HepG2 (cell line): Measurements from ENCODE around the gene NFKBIA. TPM values are rescaled to one million over a fixed set of nuclear protein-coding genes. Genes with fewer than 3 reads are reported as not detected.
A peak's percentile ranks its signal among the peaks of the same experiment; 100 is the strongest.

Experiments used
- DNMT3B ChIP-seq: conservative IDR thresholded peaks from 2 replicates; pipeline ENCODE4 v1.6.1; 2016; ENCODE audit warnings: missing biosample characterization, control low read depth
- FIP1L1 ChIP-seq: fragments of 200-400 bp; formaldehyde crosslinking; IDR thresholded peaks from 2 replicates; pipeline ENCODE4 v1.6.1; 2018; ENCODE audit warnings: low read depth, mild to moderate bottlenecking, low read length, moderate library complexity, borderline replicate concordance; ENCODE audit not compliant: insufficient read depth
- FOXO1 ChIP-seq: sonication (generic); formaldehyde crosslinking; IDR thresholded peaks from 2 replicates; pipeline ENCODE4 v1.4.0; 2020; ENCODE audit warnings: missing genetic modification reagents
- HES4 ChIP-seq: sonication (generic); formaldehyde crosslinking; IDR thresholded peaks from 2 replicates; pipeline ENCODE4 v1.9.0; 2021; ENCODE audit warnings: mild to moderate bottlenecking, missing genetic modification reagents, borderline replicate concordance
- HNF1B ChIP-seq: sonication (generic); formaldehyde crosslinking; IDR thresholded peaks from 2 replicates; pipeline ENCODE4 v1.5.1; 2020; ENCODE audit warnings: mild to moderate bottlenecking, moderate library complexity, missing genetic modification reagents
- HOXA3 ChIP-seq: sonication (generic); formaldehyde crosslinking; IDR thresholded peaks from 2 replicates; pipeline ENCODE4 v1.5.0; 2020; ENCODE audit warnings: missing genetic modification reagents
- IRF9 ChIP-seq: sonication (generic); formaldehyde crosslinking; IDR thresholded peaks from 2 replicates; pipeline ENCODE4 v1.8.0; 2022; ENCODE audit warnings: missing genetic modification reagents, mild to moderate bottlenecking, borderline replicate concordance
- SMARCC2 ChIP-seq: fragments of 450-650 bp; IDR thresholded peaks from 2 replicates; pipeline ENCODE4 v1.6.1; 2017; ENCODE audit warnings: antibody characterized with exemption, mild to moderate bottlenecking
- TCF7L2 ChIP-seq: IDR thresholded peaks from 2 replicates; pipeline ENCODE4 v1.6.1; 2011; ENCODE audit warnings: mild to moderate bottlenecking, low read depth, low read length, moderate library complexity
- ZNF331 ChIP-seq: sonication (generic); formaldehyde crosslinking; IDR thresholded peaks from 2 replicates; pipeline ENCODE4 v1.4.0; 2020; ENCODE audit warnings: missing genetic modification reagents
- ZNF567 ChIP-seq: sonication (generic); formaldehyde crosslinking; IDR thresholded peaks from 2 replicates; pipeline ENCODE4 v1.8.1; 2023; ENCODE audit warnings: mild to moderate bottlenecking, missing genetic modification reagents, borderline replicate concordance
- ZNF614 ChIP-seq: IDR thresholded peaks from 2 replicates; pipeline ENCODE4 v1.6.1; 2018; ENCODE audit warnings: missing biosample characterization, missing genetic modification reagents, inconsistent platforms, borderline replicate concordance
- ZNF709 ChIP-seq: sonication (generic); formaldehyde crosslinking; IDR thresholded peaks from 2 replicates; pipeline ENCODE4 v1.5.0; 2020; ENCODE audit warnings: mild to moderate bottlenecking, missing genetic modification reagents
- ZNF746 ChIP-seq: sonication (generic); formaldehyde crosslinking; IDR thresholded peaks from 2 replicates; pipeline ENCODE4 v1.8.0; 2022; ENCODE audit warnings: mild to moderate bottlenecking, missing genetic modification reagents
- ZNF776 ChIP-seq: sonication (generic); formaldehyde crosslinking; IDR thresholded peaks from 2 replicates; pipeline ENCODE4 v1.4.0; 2020; ENCODE audit warnings: mild to moderate bottlenecking, missing genetic modification reagents
- polyA plus RNA-seq, 8 experiments: library from polyadenylated mRNA; depleted of rRNA in 3 of 8; stranded (reverse) in 7 of 8; unstranded in 1 of 8; fragments of >200 nt; fragmentation: Illumina TruSeq in 4 of 8; extraction: Trizol in 4 of 8; gene quantifications; 2 replicates each; pipeline versions ENCODE4 v1.2.1 to v1.2.3, GENCODE V29; 2011 to 2016; ENCODE audit warnings: low read depth in 4 of 8, missing spikeins in 1 of 8, mixed read lengths in 1 of 8; ENCODE audit not compliant: insufficient read depth in 1 of 8
- total RNA-seq, 5 experiments: library from RNA; depleted of rRNA; stranded (reverse); fragments of >200 nt; fragmentation: Illumina TruSeq; extraction: Trizol; gene quantifications; 2 replicates each; pipeline ENCODE4 v1.2.3, GENCODE V29; 2016; ENCODE audit warnings: low read depth in 1 of 5
- TF ChIP-seq, protein P1 (sequence below): sonication (generic); formaldehyde crosslinking; IDR thresholded peaks from 2 replicates; pipeline ENCODE4 v1.4.0; 2020; ENCODE audit warnings: mild to moderate bottlenecking, missing genetic modification reagents
- TF ChIP-seq, protein P2 (sequence below): sonication (generic); formaldehyde crosslinking; conservative IDR thresholded peaks from 2 replicates; pipeline ENCODE4 v1.8.0; 2022; ENCODE audit warnings: low read depth, missing genetic modification reagents
- TF ChIP-seq, protein P3 (sequence below): sonication (generic); formaldehyde crosslinking; conservative IDR thresholded peaks from 2 replicates; pipeline ENCODE4 v1.5.0; 2020; ENCODE audit warnings: missing genetic modification reagents
- TF ChIP-seq, protein P4 (sequence below): sonication (generic); formaldehyde crosslinking; IDR thresholded peaks from 2 replicates; pipeline ENCODE4 v1.4.0; 2020; ENCODE audit warnings: mild to moderate bottlenecking, low read depth, missing genetic modification reagents

The NFKBIA gene
- total and polyA plus RNA-seq, 2 of the 13 experiments (the other 11 are each of a cell fraction or from before 2014, with no cell fraction given) = 197 to 319 TPM

- TF ChIP-seq ZNF709 (CRISPR knock-in tag) (no peak), ZNF331 (no peak), HES4 (CRISPR knock-in tag) (peak; percentile 58; the same call in 1 of the 2 replicates), FIP1L1 (0 out of 2 replicates have a peak, but pooled peaks have one; percentile 15), FOXO1 (no peak), ZNF567 (peak; percentile 88; the same call in 1 of the 2 replicates), ZNF776 (CRISPR knock-in tag) (peak; percentile 48; the same call in 1 of the 2 replicates), ZNF614 (CRISPR knock-in tag) (no peak), HNF1B (CRISPR knock-in tag) (0 out of 2 replicates have a peak, but pooled peaks have one; percentile 23), ZNF746 (CRISPR knock-in tag) (no peak), IRF9 (no peak), HOXA3 (0 out of 2 replicates have a peak, but pooled peaks have one; percentile 29), SMARCC2 (no peak), DNMT3B (CRISPR knock-in tag) (no peak), TCF7L2 (no peak)
- TF ChIP-seq, protein P1, sequence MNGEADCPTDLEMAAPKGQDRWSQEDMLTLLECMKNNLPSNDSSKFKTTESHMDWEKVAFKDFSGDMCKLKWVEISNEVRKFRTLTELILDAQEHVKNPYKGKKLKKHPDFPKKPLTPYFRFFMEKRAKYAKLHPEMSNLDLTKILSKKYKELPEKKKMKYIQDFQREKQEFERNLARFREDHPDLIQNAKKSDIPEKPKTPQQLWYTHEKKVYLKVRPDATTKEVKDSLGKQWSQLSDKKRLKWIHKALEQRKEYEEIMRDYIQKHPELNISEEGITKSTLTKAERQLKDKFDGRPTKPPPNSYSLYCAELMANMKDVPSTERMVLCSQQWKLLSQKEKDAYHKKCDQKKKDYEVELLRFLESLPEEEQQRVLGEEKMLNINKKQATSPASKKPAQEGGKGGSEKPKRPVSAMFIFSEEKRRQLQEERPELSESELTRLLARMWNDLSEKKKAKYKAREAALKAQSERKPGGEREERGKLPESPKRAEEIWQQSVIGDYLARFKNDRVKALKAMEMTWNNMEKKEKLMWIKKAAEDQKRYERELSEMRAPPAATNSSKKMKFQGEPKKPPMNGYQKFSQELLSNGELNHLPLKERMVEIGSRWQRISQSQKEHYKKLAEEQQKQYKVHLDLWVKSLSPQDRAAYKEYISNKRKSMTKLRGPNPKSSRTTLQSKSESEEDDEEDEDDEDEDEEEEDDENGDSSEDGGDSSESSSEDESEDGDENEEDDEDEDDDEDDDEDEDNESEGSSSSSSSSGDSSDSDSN (CRISPR knock-in tag) = no peak
- TF ChIP-seq, protein P2, sequence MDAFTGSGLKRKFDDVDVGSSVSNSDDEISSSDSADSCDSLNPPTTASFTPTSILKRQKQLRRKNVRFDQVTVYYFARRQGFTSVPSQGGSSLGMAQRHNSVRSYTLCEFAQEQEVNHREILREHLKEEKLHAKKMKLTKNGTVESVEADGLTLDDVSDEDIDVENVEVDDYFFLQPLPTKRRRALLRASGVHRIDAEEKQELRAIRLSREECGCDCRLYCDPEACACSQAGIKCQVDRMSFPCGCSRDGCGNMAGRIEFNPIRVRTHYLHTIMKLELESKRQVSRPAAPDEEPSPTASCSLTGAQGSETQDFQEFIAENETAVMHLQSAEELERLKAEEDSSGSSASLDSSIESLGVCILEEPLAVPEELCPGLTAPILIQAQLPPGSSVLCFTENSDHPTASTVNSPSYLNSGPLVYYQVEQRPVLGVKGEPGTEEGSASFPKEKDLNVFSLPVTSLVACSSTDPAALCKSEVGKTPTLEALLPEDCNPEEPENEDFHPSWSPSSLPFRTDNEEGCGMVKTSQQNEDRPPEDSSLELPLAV (CRISPR knock-in tag) = no peak
- TF ChIP-seq, protein P3, sequence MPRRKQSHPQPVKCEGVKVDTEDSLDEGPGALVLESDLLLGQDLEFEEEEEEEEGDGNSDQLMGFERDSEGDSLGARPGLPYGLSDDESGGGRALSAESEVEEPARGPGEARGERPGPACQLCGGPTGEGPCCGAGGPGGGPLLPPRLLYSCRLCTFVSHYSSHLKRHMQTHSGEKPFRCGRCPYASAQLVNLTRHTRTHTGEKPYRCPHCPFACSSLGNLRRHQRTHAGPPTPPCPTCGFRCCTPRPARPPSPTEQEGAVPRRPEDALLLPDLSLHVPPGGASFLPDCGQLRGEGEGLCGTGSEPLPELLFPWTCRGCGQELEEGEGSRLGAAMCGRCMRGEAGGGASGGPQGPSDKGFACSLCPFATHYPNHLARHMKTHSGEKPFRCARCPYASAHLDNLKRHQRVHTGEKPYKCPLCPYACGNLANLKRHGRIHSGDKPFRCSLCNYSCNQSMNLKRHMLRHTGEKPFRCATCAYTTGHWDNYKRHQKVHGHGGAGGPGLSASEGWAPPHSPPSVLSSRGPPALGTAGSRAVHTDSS (CRISPR knock-in tag) = 0 out of 2 replicates have a peak, but pooled peaks have one; percentile 68
- TF ChIP-seq, protein P4, sequence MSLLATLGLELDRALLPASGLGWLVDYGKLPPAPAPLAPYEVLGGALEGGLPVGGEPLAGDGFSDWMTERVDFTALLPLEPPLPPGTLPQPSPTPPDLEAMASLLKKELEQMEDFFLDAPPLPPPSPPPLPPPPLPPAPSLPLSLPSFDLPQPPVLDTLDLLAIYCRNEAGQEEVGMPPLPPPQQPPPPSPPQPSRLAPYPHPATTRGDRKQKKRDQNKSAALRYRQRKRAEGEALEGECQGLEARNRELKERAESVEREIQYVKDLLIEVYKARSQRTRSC (CRISPR knock-in tag) = no peak
These were observed 20.7 kb downstream of the NFKBIA start (continued) for GRCh38 chr14:35383569-35384454.
